Sigmoid colon (tissue), 7 donors: ENCODE results near the gene ANKRD27. TPM values are rescaled to one million over a fixed set of nuclear protein-coding genes. Genes with fewer than 3 reads are reported as not detected.

Source experiments
- DNase-seq: peaks from one replicate; pipeline ENCODE4 v3.0.0-alpha.2; 2019
- H3K27ac ChIP-seq, 4 donors: fragments of 200-600 bp; sonication (generic); one replicate each; pipeline ENCODE4 v1.5.1; 2016 to 2019; ENCODE audit warnings: mild to moderate bottlenecking in 1 of 4
- H3K27me3 ChIP-seq, 3 donors: fragments of 200-600 bp; sonication (generic); one replicate each; pipeline ENCODE4 v1.5.1; 2019; ENCODE audit warnings: mild to moderate bottlenecking in 1 of 3
- H3K36me3 ChIP-seq, 4 donors: fragments of 200-600 bp; sonication (generic); one replicate each; pipeline ENCODE4 v1.5.1; 2016 to 2019
- H3K4me1 ChIP-seq, 4 donors: fragments of 200-600 bp; sonication (generic); one replicate each; pipeline ENCODE4 v1.5.1; 2017 to 2019
- H3K4me3 ChIP-seq, 4 donors: fragments of 200-600 bp; sonication (generic); one replicate each; pipeline ENCODE4 v1.5.1; 2017 to 2019; ENCODE audit warnings: mild to moderate bottlenecking in 2 of 4, moderate library complexity in 1 of 4
- H3K9me3 ChIP-seq, 4 donors: fragments of 200-600 bp in 3 of 4; sonication (generic) in 3 of 4; one replicate each; pipeline versions ENCODE4 v1.5.1 to v1.6.1; 2013 to 2019
- EP300 ChIP-seq, 4 donors: sonication (generic); formaldehyde crosslinking; IDR thresholded peaks; one replicate each; pipeline ENCODE4 v1.6.1; 2017; ENCODE audit warnings: antibody characterized with exemption in 4 of 4
- POLR2A ChIP-seq, 2 donors: fragments of 450-650 bp; IDR thresholded peaks; one replicate each; pipeline ENCODE4 v1.6.1; 2016; ENCODE audit warnings: antibody characterized with exemption in 2 of 2, mild to moderate bottlenecking in 2 of 2, moderate library complexity in 2 of 2
- POLR2AphosphoS5 ChIP-seq, 4 donors: sonication (generic); formaldehyde crosslinking; IDR thresholded peaks; one replicate each; pipeline ENCODE4 v1.6.1; 2017; ENCODE audit warnings: antibody characterized with exemption in 4 of 4
- WGBS, 2 donors: extraction: QIAGEN DNeasy Blood & Tissue Kit; methylation state at CpG; one replicate each; pipeline ENCODE4 v1.1.7; 2013; 5-methylcytosine and 5-hydroxymethylcytosine counted together
- intact Hi-C: fragments of 100-400 bp; cut with DNase I; formaldehyde crosslinking; loops from one replicate; pipeline ENCODE4 v1.15.1; 2023
- polyA plus RNA-seq, 3 donors: library from polyadenylated mRNA; stranded (reverse); fragments of 200-250 nt; gene quantifications; one replicate each; pipeline ENCODE4 v1.2.3, GENCODE V29; 2013
- total RNA-seq, 4 donors: library from RNA; depleted of rRNA; stranded (reverse); fragments of >200 nt; gene quantifications; one replicate each; pipeline ENCODE4 v1.1.0, GENCODE V29; 2016
- TF ChIP-seq, protein P1 (sequence below), 4 experiments: fragments of 450-650 bp in 3 of 4; fragments of 200-600 bp in 1 of 4; IDR thresholded peaks; one replicate each; pipeline ENCODE4 v1.5.1; 2016 to 2019; ENCODE audit warnings: antibody characterized with exemption in 4 of 4, mild to moderate bottlenecking in 3 of 4, moderate library complexity in 2 of 4
- donor health status: healthy with polysubstance abuse.
- donor health status: Bipolar disorder and iron deficiency.
- donor health status: healthy.

The ANKRD27 gene
- total and polyA plus RNA-seq, 7 donors, result 13.8 to 48.5 (median 34.1) TPM

DNA sequence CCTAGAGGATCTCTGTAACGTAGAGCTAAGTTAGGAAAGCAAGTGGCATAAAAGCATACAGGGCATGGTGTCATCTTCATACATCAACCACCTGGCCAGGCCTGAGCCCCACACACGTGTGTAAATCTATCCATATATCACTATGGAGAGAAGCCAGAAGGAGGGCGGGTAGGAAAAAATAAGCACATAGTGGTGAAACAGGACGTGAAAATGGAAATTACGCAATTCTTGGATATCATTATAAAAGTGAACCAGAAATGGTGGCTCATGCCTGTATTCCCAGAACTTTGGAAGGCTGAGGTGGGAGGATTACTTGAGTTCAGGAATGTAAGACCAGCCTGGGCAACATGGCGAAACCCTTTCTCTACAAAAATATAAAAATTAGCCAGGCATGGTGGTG, 50.6 kb downstream of the ANKRD27 start:
- no peak for DNase-seq
- intact Hi-C loops, result no loop called here
- H3K36me3 ChIP-seq, result peaks cover 18 to 98% (median 52%) of the 10 kb centered on the region in 4 donors
- no peaks in the 10 kb centered on the region for H3K9me3 ChIP-seq
- H3K4me1 ChIP-seq, result no peaks in the 10 kb centered on the region
- no peak overlapping the region for H3K27ac ChIP-seq
- no peak overlapping the region for H3K4me3 ChIP-seq
- TF ChIP-seq, protein P1, sequence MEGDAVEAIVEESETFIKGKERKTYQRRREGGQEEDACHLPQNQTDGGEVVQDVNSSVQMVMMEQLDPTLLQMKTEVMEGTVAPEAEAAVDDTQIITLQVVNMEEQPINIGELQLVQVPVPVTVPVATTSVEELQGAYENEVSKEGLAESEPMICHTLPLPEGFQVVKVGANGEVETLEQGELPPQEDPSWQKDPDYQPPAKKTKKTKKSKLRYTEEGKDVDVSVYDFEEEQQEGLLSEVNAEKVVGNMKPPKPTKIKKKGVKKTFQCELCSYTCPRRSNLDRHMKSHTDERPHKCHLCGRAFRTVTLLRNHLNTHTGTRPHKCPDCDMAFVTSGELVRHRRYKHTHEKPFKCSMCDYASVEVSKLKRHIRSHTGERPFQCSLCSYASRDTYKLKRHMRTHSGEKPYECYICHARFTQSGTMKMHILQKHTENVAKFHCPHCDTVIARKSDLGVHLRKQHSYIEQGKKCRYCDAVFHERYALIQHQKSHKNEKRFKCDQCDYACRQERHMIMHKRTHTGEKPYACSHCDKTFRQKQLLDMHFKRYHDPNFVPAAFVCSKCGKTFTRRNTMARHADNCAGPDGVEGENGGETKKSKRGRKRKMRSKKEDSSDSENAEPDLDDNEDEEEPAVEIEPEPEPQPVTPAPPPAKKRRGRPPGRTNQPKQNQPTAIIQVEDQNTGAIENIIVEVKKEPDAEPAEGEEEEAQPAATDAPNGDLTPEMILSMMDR (IDR thresholded peaks at IDR 0.05), result no peak
- no peak for TF ChIP-seq POLR2A (IDR thresholded peaks at IDR 0.05)
- no peak for TF ChIP-seq POLR2AphosphoS5 (IDR thresholded peaks at IDR 0.05)
- no peak for TF ChIP-seq EP300 (IDR thresholded peaks at IDR 0.05)
- 91 to 94% methylated on average over 6 of the region's 6 CpGs for WGBS, 2 donors
- H3K27me3 ChIP-seq, result no peaks in the 10 kb centered on the region

DNA sequence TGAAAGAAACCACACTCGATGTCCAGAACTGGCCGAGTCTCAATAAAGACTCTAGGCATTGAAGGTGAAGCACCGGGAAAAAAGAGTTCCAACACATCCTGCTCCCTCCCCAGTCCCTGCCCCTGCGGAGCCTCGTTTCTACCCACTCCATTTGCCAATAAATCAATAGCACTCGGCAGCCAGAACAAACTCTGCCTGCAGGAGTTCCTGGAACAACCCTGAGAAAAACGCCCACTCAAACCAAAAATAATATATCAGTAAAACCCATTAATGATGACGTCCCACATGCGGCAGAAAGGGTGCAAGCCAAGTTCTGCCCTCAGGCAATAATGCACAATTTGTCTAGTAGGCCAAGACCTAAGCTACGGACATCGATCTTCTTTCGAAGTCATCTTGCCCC, 53.0 kb downstream of the ANKRD27 start:
- H3K4me3 ChIP-seq, result no peak overlapping the region
- H3K36me3 ChIP-seq, result peaks cover 24 to 99% (median 51%) of the 10 kb centered on the region in 4 donors

DNA sequence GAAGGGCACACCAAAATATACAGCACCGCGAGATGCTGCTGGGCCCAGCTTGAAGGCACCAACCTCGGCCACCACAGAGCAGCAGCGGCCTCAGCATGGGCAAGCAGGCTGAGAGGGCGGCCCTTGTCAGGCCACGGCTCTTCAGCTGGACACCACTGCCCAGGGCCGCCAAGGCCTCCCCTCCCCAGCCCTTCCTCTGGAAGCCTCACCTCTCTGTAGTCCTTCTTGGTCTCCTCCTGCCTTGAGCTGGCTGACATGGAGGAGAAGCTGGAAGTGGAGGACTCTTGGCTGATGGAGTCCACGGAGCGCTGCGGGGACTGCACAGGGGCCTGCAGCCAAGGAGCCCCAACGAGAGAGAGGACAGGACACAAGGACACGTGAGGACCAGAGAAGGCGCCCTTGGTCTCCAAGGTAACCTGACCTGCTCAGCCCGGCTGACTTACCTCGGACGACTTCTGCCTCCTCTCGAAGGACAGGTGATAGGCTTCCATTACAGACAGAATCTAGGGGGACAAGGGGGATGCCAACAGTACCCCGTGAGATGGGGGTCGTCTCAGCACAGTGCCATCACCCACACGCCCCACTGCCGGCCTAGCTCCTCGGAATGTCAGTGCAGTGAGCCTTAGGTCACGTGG, 55.8 kb downstream of the ANKRD27 start:
- Histone ChIP-seq H3K36me3 (peaks cover 32 to 99% (median 69%) of the 10 kb centered on the region in 4 donors), H3K4me3 (no peak overlapping the region), H3K9me3 (no peaks in the 10 kb centered on the region), H3K27me3 (no peaks in the 10 kb centered on the region), H3K27ac (no peak overlapping the region), H3K4me1 (no peaks in the 10 kb centered on the region)
- no peak for DNase-seq
- intact Hi-C loops, result no loop called here
- TF ChIP-seq, protein P1 (IDR thresholded peaks at IDR 0.05), result no peak
- whole genome bisulfite sequencing, 2 donors, result 91 to 95% methylated on average over 23 of the region's 23 CpGs

More for the DNA sequence above, 53.0 kb downstream of the ANKRD27 start:
- no peak for DNase-seq
- intact Hi-C loops, result no loop called here
- Histone ChIP-seq H3K4me1 (no peaks in the 10 kb centered on the region), H3K27ac (no peak overlapping the region), H3K27me3 (no peaks in the 10 kb centered on the region), H3K9me3 (no peaks in the 10 kb centered on the region)
- 83 to 85% methylated on average over 12 of the region's 12 CpGs for WGBS, 2 donors
- TF ChIP-seq, protein P1 (IDR thresholded peaks at IDR 0.05), result no peak
- no peak for TF ChIP-seq EP300 (IDR thresholded peaks at IDR 0.05)
- no peak for TF ChIP-seq POLR2A (IDR thresholded peaks at IDR 0.05)
- no peak for TF ChIP-seq POLR2AphosphoS5 (IDR thresholded peaks at IDR 0.05)

DNA sequence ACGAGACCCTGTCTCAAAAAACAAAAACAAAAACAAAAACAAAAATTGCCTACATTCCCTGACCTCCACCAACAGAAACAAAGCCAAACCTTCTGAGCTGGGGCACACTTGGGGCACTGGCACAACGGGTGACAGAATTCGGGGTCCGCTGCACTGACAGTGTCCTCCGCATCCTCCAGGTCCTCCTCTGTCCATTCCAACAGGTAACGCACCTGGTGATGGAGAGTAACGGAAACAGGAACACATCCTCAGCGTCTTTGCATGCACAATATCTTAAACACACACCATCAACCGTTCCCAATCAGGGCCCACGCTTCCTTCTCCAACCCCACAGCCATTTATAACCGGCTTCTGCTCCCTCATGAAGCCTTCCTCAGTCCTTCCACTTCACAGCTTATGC, 59.4 kb downstream of the ANKRD27 start:
- peaks cover 27 to 97% (median 62%) of the 10 kb centered on the region in 4 donors for H3K36me3 ChIP-seq
- 88% methylated on average over 11 of the region's 11 CpGs for WGBS, 2 donors

More for the DNA sequence above, 59.4 kb downstream of the ANKRD27 start:
- no peak for DNase-seq
- H3K27ac ChIP-seq, result no peak overlapping the region
- no peaks in the 10 kb centered on the region for H3K27me3 ChIP-seq
- H3K4me1 ChIP-seq, result no peaks in the 10 kb centered on the region
- H3K9me3 ChIP-seq, result no peaks in the 10 kb centered on the region
- no peak overlapping the region for H3K4me3 ChIP-seq
- TF ChIP-seq, protein P1 (IDR thresholded peaks at IDR 0.05), result no peak
- TF ChIP-seq EP300 (IDR thresholded peaks at IDR 0.05) (no peak), POLR2A (IDR thresholded peaks at IDR 0.05) (no peak), POLR2AphosphoS5 (IDR thresholded peaks at IDR 0.05) (no peak)
- intact Hi-C loops, result no loop called here
